CD4-positive, alpha-beta T cell (primary cell): Measurements from ENCODE around the gene SH3RF3. TPM values are rescaled to one million over a fixed set of nuclear protein-coding genes. Genes with fewer than 3 reads are reported as not detected.

Experiments used
- ATAC-seq: fragments of 200-7000 bp; cut with Tn5 transposase; one replicate; pipeline ENCODE4 v1.10.0; 2022; ENCODE audit warnings: mild to moderate bottlenecking; ENCODE audit not compliant: poor library complexity
- CTCF ChIA-PET: fragments of 350-600 bp; sonication (Branson Sonifier 250); formaldehyde crosslinking; loops from one replicate; lab custom pipeline; 2021; ENCODE audit warnings: antibody characterized with exemption, inconsistent platforms; lab: Charles Lee
- POLR2A ChIA-PET: fragments of 350-600 bp; sonication (Branson Sonifier 250); formaldehyde crosslinking; loops from one replicate; lab custom pipeline; 2021; ENCODE audit warnings: antibody characterized with exemption, inconsistent platforms; lab: Charles Lee
- DNase-seq, 14 experiments: peaks; one replicate each; pipeline ENCODE4 v3.0.0-alpha.2; 2013 to 2020; ENCODE audit warnings: mixed read lengths in 2 of 14
- H3K27ac ChIP-seq, 2 donors: one replicate each; pipeline versions ENCODE4 v1.5.1 to v1.7.0; 2013; ENCODE audit warnings: low read length in 2 of 2, low read depth in 1 of 2, mild to moderate bottlenecking in 1 of 2
- H3K27me3 ChIP-seq, 2 experiments: 1 replicate in 1 of 2; 2 replicates in 1 of 2; pipeline versions ENCODE4 v1.6.1 to v1.7.0; 2013; ENCODE audit warnings: low read length in 2 of 2, control low read depth in 1 of 2, mild to moderate bottlenecking in 1 of 2, moderate library complexity in 1 of 2; ENCODE audit not compliant: insufficient read depth in 2 of 2, control insufficient read depth in 1 of 2
- H3K36me3 ChIP-seq: one replicate; pipeline ENCODE4 v1.6.1; 2013; ENCODE audit warnings: low read length, control low read depth; ENCODE audit not compliant: insufficient read depth
- H3K4me1 ChIP-seq: one replicate; pipeline ENCODE4 v1.6.1; 2013; ENCODE audit warnings: low read length, control low read depth; ENCODE audit not compliant: insufficient read depth
- H3K4me3 ChIP-seq: one replicate; pipeline ENCODE4 v1.5.1; 2013; ENCODE audit warnings: mild to moderate bottlenecking, low read length, moderate library complexity
- H3K9me3 ChIP-seq, 2 experiments: 1 replicate in 1 of 2; 2 replicates in 1 of 2; pipeline versions ENCODE4 v1.6.1 to v1.7.0; 2013; ENCODE audit warnings: low read length in 2 of 2, mild to moderate bottlenecking in 2 of 2, control low read depth in 1 of 2, moderate library complexity in 1 of 2; ENCODE audit not compliant: control insufficient read depth in 1 of 2, insufficient read depth in 1 of 2
- H3K27ac Mint-ChIP-seq: one replicate; pipeline ENCODE4 v1.8.0; 2020; ENCODE audit warnings: mixed read lengths
- H3K27me3 Mint-ChIP-seq: one replicate; pipeline ENCODE4 v1.8.0; 2021; ENCODE audit warnings: mixed read lengths
- H3K36me3 Mint-ChIP-seq: one replicate; pipeline ENCODE4 v1.8.0; 2021; ENCODE audit warnings: low read depth, mixed read lengths
- H3K4me1 Mint-ChIP-seq: one replicate; pipeline ENCODE4 v1.8.0; 2021; ENCODE audit warnings: low read depth, mixed read lengths
- H3K4me3 Mint-ChIP-seq: one replicate; pipeline ENCODE4 v1.8.0; 2020; ENCODE audit warnings: mild to moderate bottlenecking, mixed read lengths
- H3K9me3 Mint-ChIP-seq: one replicate; pipeline ENCODE4 v1.8.0; 2020; ENCODE audit warnings: mixed read lengths
- CTCF ChIP-seq: fragments of 200-600 bp; IDR thresholded peaks from one replicate; pipeline ENCODE4 v1.8.0; 2022; ENCODE audit warnings: antibody characterized with exemption, mild to moderate bottlenecking
- intact Hi-C, 2 experiments: fragments of 100-400 bp; cut with DNase I in 1 of 2; cut with micrococcal nuclease in 1 of 2; formaldehyde crosslinking; loops; one replicate each; pipeline versions ENCODE4 v1.15.1 to v1.9.0; 2023 to 2025; cut with DNase I, micrococcal nuclease
- total RNA-seq, 174 experiments: library from RNA in 2 of 174; stranded (reverse) in 2 of 174; gene quantifications; one replicate each; pipeline ENCODE4 v1.2.3 and lab custom pipeline; 2021 to 2026

Gene SH3RF3
- total RNA-seq, 2 experiments from 2014 or later, result 5.2 to 5.9 TPM

GRCh38 chr2:109302319-109302718 lies 173.3 kb downstream of the SH3RF3 start:
- ChIA-PET CTCF (no interaction called here), POLR2A (no interaction called here)
- ATAC-seq (no peak), DNase-seq (no peak)
- no peak overlapping the region for H3K27ac Mint-ChIP-seq
- Histone ChIP-seq H3K36me3 (no peaks in the 10 kb centered on the region), H3K9me3 (no peaks in the 10 kb centered on the region), H3K4me1 (no peaks in the 10 kb centered on the region), H3K27ac (no peak overlapping the region), H3K4me3 (no peak overlapping the region), H3K27me3 (no peaks in the 10 kb centered on the region)
- no peaks in the 10 kb centered on the region for H3K4me1 Mint-ChIP-seq
- H3K27me3 Mint-ChIP-seq, result no peaks in the 10 kb centered on the region
- intact Hi-C loops, result no loop called here
- no peak for TF ChIP-seq CTCF
- no peak overlapping the region for H3K4me3 Mint-ChIP-seq
- no peaks in the 10 kb centered on the region for H3K36me3 Mint-ChIP-seq
- no peaks in the 10 kb centered on the region for H3K9me3 Mint-ChIP-seq

- Mint-ChIP-seq H3K9me3 (no peaks in the 10 kb centered on the region), H3K4me3 (no peak overlapping the region), H3K4me1 (no peaks in the 10 kb centered on the region), H3K27ac (no peak overlapping the region), H3K36me3 (no peaks in the 10 kb centered on the region), H3K27me3 (no peaks in the 10 kb centered on the region)
- DNase-seq, result no peak
- Histone ChIP-seq H3K27ac (no peak overlapping the region), H3K27me3 (no peaks in the 10 kb centered on the region), H3K4me1 (no peaks in the 10 kb centered on the region), H3K9me3 (no peaks in the 10 kb centered on the region), H3K4me3 (no peak overlapping the region), H3K36me3 (no peaks in the 10 kb centered on the region)
- ATAC-seq, result no peak
- intact Hi-C loops, result no loop called here
- no peak for TF ChIP-seq CTCF
- CTCF ChIA-PET, result no interaction called here
- POLR2A ChIA-PET, result no interaction called here
Measured at GRCh38 chr2:109304242-109304641, 175.2 kb downstream of the SH3RF3 start.

- Histone ChIP-seq H3K27me3 (no peaks in the 10 kb centered on the region), H3K4me1 (no peaks in the 10 kb centered on the region), H3K9me3 (no peaks in the 10 kb centered on the region), H3K36me3 (no peaks in the 10 kb centered on the region), H3K4me3 (no peak overlapping the region), H3K27ac (no peak overlapping the region)
- Mint-ChIP-seq H3K9me3 (no peaks in the 10 kb centered on the region), H3K4me3 (no peak overlapping the region), H3K27ac (no peak overlapping the region), H3K4me1 (no peaks in the 10 kb centered on the region), H3K36me3 (no peaks in the 10 kb centered on the region), H3K27me3 (no peaks in the 10 kb centered on the region)
- intact Hi-C loops, result no loop called here
- no peak for TF ChIP-seq CTCF
- no peak for ATAC-seq
- no peak for DNase-seq
- CTCF ChIA-PET, result no interaction called here
- POLR2A ChIA-PET, result no interaction called here
Measured at GRCh38 chr2:109304731-109305470, 175.9 kb downstream of the SH3RF3 start.
